Mesendoderm (in vitro differentiated cells): ENCODE results near the gene HOXD11.

Source experiments
- DNase-seq: peaks from one replicate; pipeline ENCODE4 v3.0.0; 2013
- H2AK5ac ChIP-seq: 2 replicates; pipeline ENCODE4 v1.6.1; 2013; ENCODE audit warnings: low read length, inconsistent platforms
- H2BK120ac ChIP-seq: 2 replicates; pipeline ENCODE4 v1.6.1; 2013; ENCODE audit warnings: low read depth, mild to moderate bottlenecking, low read length, moderate library complexity, mixed read lengths
- H2BK15ac ChIP-seq: replicated peaks from 2 replicates; pipeline ENCODE4 v1.6.1; 2013; ENCODE audit warnings: low read depth, mild to moderate bottlenecking, moderate library complexity
- H2BK5ac ChIP-seq: 2 replicates; pipeline ENCODE4 v1.6.1; 2013; ENCODE audit warnings: low read length, inconsistent platforms
- H3K18ac ChIP-seq: 2 replicates; pipeline ENCODE4 v1.6.1; 2013; ENCODE audit warnings: mild to moderate bottlenecking, low read length, mixed read lengths
- H3K23ac ChIP-seq: one replicate; pipeline ENCODE4 v1.6.1; 2013; ENCODE audit warnings: low read length
- H3K27ac ChIP-seq: 2 replicates; pipeline ENCODE4 v1.5.1; 2013; ENCODE audit warnings: low read depth, mild to moderate bottlenecking, inconsistent platforms, low read length, moderate library complexity
- H3K27me3 ChIP-seq: 2 replicates; pipeline ENCODE4 v1.6.1; 2013; ENCODE audit warnings: low read length, control low read depth, mild to moderate bottlenecking, inconsistent platforms; ENCODE audit not compliant: insufficient read depth, poor library complexity
- H3K36me3 ChIP-seq: 2 replicates; pipeline ENCODE4 v1.6.1; 2013; ENCODE audit warnings: low read length, inconsistent platforms; ENCODE audit not compliant: control insufficient read depth, insufficient read depth
- H3K4ac ChIP-seq: one replicate; pipeline ENCODE4 v1.6.1; 2013; ENCODE audit warnings: low read depth, mild to moderate bottlenecking, low read length, moderate library complexity
- H3K4me1 ChIP-seq: 2 replicates; pipeline ENCODE4 v1.6.1; 2013; ENCODE audit warnings: low read depth, low read length, inconsistent platforms; ENCODE audit not compliant: control insufficient read depth
- H3K4me2 ChIP-seq: 2 replicates; pipeline ENCODE4 v1.6.1; 2013; ENCODE audit warnings: low read length
- H3K4me3 ChIP-seq: 2 replicates; pipeline ENCODE4 v1.5.1; 2013; ENCODE audit warnings: mild to moderate bottlenecking, low read length
- H3K56ac ChIP-seq: one replicate; pipeline ENCODE4 v1.6.1; 2013; ENCODE audit warnings: low read length
- H3K79me1 ChIP-seq: 2 replicates; pipeline ENCODE4 v1.6.1; 2013; ENCODE audit warnings: low read length, inconsistent platforms
- H3K79me2 ChIP-seq: 2 replicates; pipeline ENCODE4 v1.6.1; 2013; ENCODE audit warnings: mild to moderate bottlenecking, low read length; ENCODE audit not compliant: control insufficient read depth, insufficient read depth
- H3K9ac ChIP-seq: 2 replicates; pipeline ENCODE4 v1.6.1; 2013; ENCODE audit warnings: low read length, inconsistent platforms
- H4K5ac ChIP-seq: one replicate; pipeline ENCODE4 v1.6.1; 2013; ENCODE audit warnings: low read length
- H4K8ac ChIP-seq: one replicate; pipeline ENCODE4 v1.6.1; 2013; ENCODE audit warnings: low read depth, mild to moderate bottlenecking, control low read depth, low read length, moderate library complexity
- WGBS: extraction: QIAGEN DNeasy Blood & Tissue Kit; methylation state at CpG from one replicate; pipeline ENCODE4 v1.1.7; 2013; ENCODE audit warnings: low lambda C conversion rate, missing lambda C conversion rate; ENCODE audit not compliant: insufficient coverage; ENCODE audit errors: extremely low coverage; 5-methylcytosine and 5-hydroxymethylcytosine counted together

The HOXD11 gene

GRCh38 chr2:176148751-176149421 is 41.8 kb downstream of the HOXD11 start:
- Histone ChIP-seq H2AK5ac (no peak overlapping the region), H3K9ac (no peak overlapping the region), H2BK5ac (no peak overlapping the region), H3K4me2 (no peak overlapping the region), H3K56ac (no peak overlapping the region), H3K4ac (no peak overlapping the region), H3K18ac (no peak overlapping the region), H3K23ac (no peak overlapping the region), H3K27me3 (peaks cover 90% of the 10 kb centered on the region), H3K36me3 (no peaks in the 10 kb centered on the region), H3K4me3 (no peak overlapping the region), H4K5ac (no peak overlapping the region), H3K27ac (no peak overlapping the region), H3K4me1 (no peaks in the 10 kb centered on the region), H2BK15ac (no peak overlapping the region), H3K79me1 (no peaks in the 10 kb centered on the region), H3K79me2 (no peaks in the 10 kb centered on the region), H4K8ac (no peak overlapping the region), H2BK120ac (no peak overlapping the region)
- no peak for DNase-seq
- WGBS = no CpG with 5 or more reads among the region's 11 CpGs

- Histone ChIP-seq H3K9ac (no peak overlapping the region), H3K23ac (no peak overlapping the region), H2BK15ac (no peak overlapping the region), H3K56ac (no peak overlapping the region), H2BK120ac (no peak overlapping the region), H3K36me3 (no peaks in the 10 kb centered on the region), H3K79me1 (no peaks in the 10 kb centered on the region), H3K4me3 (no peak overlapping the region), H3K18ac (no peak overlapping the region), H2BK5ac (no peak overlapping the region), H3K4me1 (no peaks in the 10 kb centered on the region), H3K4ac (no peak overlapping the region), H4K8ac (no peak overlapping the region), H4K5ac (no peak overlapping the region), H3K4me2 (no peak overlapping the region), H2AK5ac (no peak overlapping the region), H3K27me3 (peaks cover 92% of the 10 kb centered on the region), H3K27ac (no peak overlapping the region), H3K79me2 (no peaks in the 10 kb centered on the region)
- no CpG with 5 or more reads among the region's 22 CpGs for WGBS
- no peak for DNase-seq
Observed at GRCh38 chr2:176149481-176149938, 42.4 kb downstream of the HOXD11 start.

GRCh38 chr2:176149939-176150583 is 43.0 kb downstream of the HOXD11 start:
- no peak overlapping the region for H3K4me2 ChIP-seq
- H4K5ac ChIP-seq = no peak overlapping the region
- H3K56ac ChIP-seq = no peak overlapping the region
- peak overlapping the region; percentile 9 for H3K23ac ChIP-seq
- H3K79me2 ChIP-seq = no peaks in the 10 kb centered on the region
- H3K36me3 ChIP-seq = no peaks in the 10 kb centered on the region
- no peak overlapping the region for H2BK120ac ChIP-seq
- WGBS = no CpG with 5 or more reads among the region's 24 CpGs
- H3K27ac ChIP-seq = no peak overlapping the region
- H3K27me3 ChIP-seq = peaks cover 93% of the 10 kb centered on the region
- H2BK15ac ChIP-seq = no peak overlapping the region
- no peak overlapping the region for H2AK5ac ChIP-seq
- H3K79me1 ChIP-seq = no peaks in the 10 kb centered on the region
- no peak overlapping the region for H2BK5ac ChIP-seq
- no peaks in the 10 kb centered on the region for H3K4me1 ChIP-seq
- no peak overlapping the region for H3K18ac ChIP-seq
- no peak overlapping the region for H3K4me3 ChIP-seq
- H3K9ac ChIP-seq = no peak overlapping the region
- H4K8ac ChIP-seq = no peak overlapping the region
- no peak for DNase-seq
- H3K4ac ChIP-seq = no peak overlapping the region

- WGBS = no CpG with 5 or more reads among the region's 14 CpGs
- Histone ChIP-seq H3K79me1 (no peaks in the 10 kb centered on the region), H3K4me1 (no peaks in the 10 kb centered on the region), H3K9ac (no peak overlapping the region), H3K27ac (no peak overlapping the region), H3K4me3 (no peak overlapping the region), H2AK5ac (no peak overlapping the region), H2BK15ac (no peak overlapping the region), H3K36me3 (no peaks in the 10 kb centered on the region), H3K56ac (no peak overlapping the region), H4K5ac (no peak overlapping the region), H3K27me3 (peaks cover 93% of the 10 kb centered on the region), H3K23ac (no peak overlapping the region), H2BK120ac (no peak overlapping the region), H3K4me2 (no peak overlapping the region), H3K79me2 (no peaks in the 10 kb centered on the region), H2BK5ac (no peak overlapping the region), H3K18ac (no peak overlapping the region), H4K8ac (no peak overlapping the region), H3K4ac (no peak overlapping the region)
- DNase-seq = no peak
Observed at GRCh38 chr2:176150584-176151441, 43.7 kb downstream of the HOXD11 start.

GRCh38 chr2:176151442-176152287 is 44.6 kb downstream of the HOXD11 start, which contains the start of gene HOXD4:
HOXD4 (plus strand) TSS chr2:176151550; CDS start chr2:176151634, 84 bp downstream.
- H2BK15ac ChIP-seq = no peak within 1 kb of the TSS
- no peaks in the 10 kb centered on the region for H3K79me2 ChIP-seq
- WGBS = no CpG with 5 or more reads among the region's 55 CpGs
- peak within 1 kb of the TSS; percentile 46 for H3K4me2 ChIP-seq
- no peak within 1 kb of the TSS for H3K4me3 ChIP-seq
- DNase-seq = peak; percentile 36
- H4K5ac ChIP-seq = no peak within 1 kb of the TSS
- no peak within 1 kb of the TSS for H3K27ac ChIP-seq
- no peak within 1 kb of the TSS for H2AK5ac ChIP-seq
- no peak within 1 kb of the TSS for H3K23ac ChIP-seq
- H3K36me3 ChIP-seq = no peaks in the 10 kb centered on the region
- H3K9ac ChIP-seq = no peak within 1 kb of the TSS
- H2BK120ac ChIP-seq = no peak within 1 kb of the TSS
- H3K4ac ChIP-seq = no peak within 1 kb of the TSS
- peaks cover 93% of the 10 kb centered on the region for H3K27me3 ChIP-seq
- no peak within 1 kb of the TSS for H2BK5ac ChIP-seq
- H3K56ac ChIP-seq = peak within 1 kb of the TSS; percentile 7
- H3K4me1 ChIP-seq = no peaks in the 10 kb centered on the region
- H3K18ac ChIP-seq = no peak within 1 kb of the TSS
- H3K79me1 ChIP-seq = no peaks in the 10 kb centered on the region
- H4K8ac ChIP-seq = no peak within 1 kb of the TSS
